Measurements from ENCODE around the gene OR8G5. TPM values are rescaled to one million over a fixed set of nuclear protein-coding genes. Genes with fewer than 3 reads are reported as not detected.

The OR8G5 gene, protein sequence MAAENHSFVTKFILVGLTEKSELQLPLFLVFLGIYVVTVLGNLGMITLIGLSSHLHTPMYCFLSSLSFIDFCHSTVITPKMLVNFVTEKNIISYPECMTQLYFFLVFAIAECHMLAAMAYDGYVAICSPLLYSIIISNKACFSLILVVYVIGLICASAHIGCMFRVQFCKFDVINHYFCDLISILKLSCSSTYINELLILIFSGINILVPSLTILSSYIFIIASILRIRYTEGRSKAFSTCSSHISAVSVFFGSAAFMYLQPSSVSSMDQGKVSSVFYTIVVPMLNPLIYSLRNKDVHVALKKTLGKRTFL
- not detected for total RNA-seq

- no peak for DNase-seq (ENCODE audit: low spot score in 2 of 2)
- H3K4me3 ChIP-seq (ENCODE audit: low read depth, poor library complexity, severe bottlenecking) = no peak within 1 kb of the TSS
- intact Hi-C loops (cut with DNase I; ENCODE audit: low total_unique reads) = no loop called here
- no peak for TF ChIP-seq POLR2A (IDR thresholded peaks at IDR 0.05)
- TF ChIP-seq CTCF (IDR thresholded peaks at IDR 0.05) = no peak
- 42 to 52% methylated on average over 4 of the region's 4 CpGs for WGBS, 2 donors
Measured at GRCh38 chr11:124256076-124256475, at the start of gene OR8G5. Gene OR8G5 (plus strand): TSS chr11:124256376. CDS start chr11:124264932, 8,556 bp downstream.

DNA sequence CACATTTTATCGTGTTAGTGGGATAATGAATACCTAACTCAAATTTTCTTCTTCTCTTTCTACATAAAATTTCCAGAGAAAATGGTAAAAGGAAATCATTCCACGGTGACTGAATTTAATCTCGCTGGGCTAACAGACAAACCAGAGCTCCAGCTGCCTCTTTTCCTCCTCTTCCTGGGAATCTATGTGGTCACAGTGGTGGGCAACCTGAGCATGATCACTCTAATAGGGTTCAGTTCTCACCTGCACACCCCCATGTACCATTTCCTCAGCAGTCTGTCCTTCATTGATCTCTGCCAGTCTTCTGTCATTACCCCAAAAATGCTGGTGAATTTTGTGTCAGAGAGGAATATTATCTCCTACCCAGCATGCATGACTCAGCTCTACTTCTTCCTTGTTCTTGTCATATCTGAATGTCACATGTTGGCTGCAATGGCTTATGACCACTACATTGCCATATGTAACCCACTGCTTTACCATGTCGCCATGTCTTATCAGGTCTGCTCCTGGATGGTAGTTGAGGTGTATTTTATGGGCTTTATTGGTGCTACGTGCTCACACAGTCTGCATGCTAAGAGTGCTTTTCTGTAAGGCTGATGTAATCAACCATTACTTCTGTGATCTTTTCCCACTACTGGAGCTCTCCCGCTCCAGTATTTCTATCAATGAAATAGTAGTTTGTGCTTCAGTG lies 48.9 kb upstream of the OR8G5 start:
- TF ChIP-seq POLR2A (IDR thresholded peaks at IDR 0.05) (no peak), CTCF (IDR thresholded peaks at IDR 0.05) (no peak)
- intact Hi-C loops (cut with DNase I; ENCODE audit: low total_unique reads) = no loop called here
- no peak overlapping the region for H3K4me3 ChIP-seq (ENCODE audit: low read depth, poor library complexity, severe bottlenecking)
- 83 to 87% methylated on average over 6 of the region's 6 CpGs for WGBS, 2 donors
- no peak for DNase-seq (ENCODE audit: low spot score in 2 of 2)

DNA sequence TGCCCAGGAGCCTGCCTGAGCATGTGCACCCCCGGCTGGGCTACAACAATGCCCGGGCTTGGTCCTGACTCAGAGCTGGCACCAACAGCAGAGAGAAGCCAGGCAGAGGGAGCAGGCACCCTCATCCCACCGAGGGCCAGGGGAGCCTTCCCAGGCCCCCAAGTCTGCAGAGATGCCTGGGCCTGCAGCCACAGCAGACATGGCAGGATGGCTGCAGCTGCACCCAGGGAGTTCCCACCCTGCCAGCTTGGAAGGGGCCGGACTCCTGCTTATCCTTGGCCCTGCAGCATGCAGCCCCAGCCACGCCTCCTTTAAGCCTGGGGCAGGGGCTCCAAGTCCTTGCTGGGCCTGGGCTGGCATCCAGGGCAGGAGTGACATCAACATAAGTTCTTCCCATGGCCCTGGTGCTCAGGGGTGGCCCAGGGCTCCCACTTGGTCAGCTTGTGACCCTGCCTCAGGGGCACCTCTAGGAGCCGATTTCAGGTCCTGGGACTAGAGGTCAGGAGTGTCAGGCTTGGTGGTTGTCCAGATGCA lies 46.3 kb upstream of the OR8G5 start:
- TF ChIP-seq POLR2A (IDR thresholded peaks at IDR 0.05) (no peak), CTCF (IDR thresholded peaks at IDR 0.05) (no peak)
- no peak overlapping the region for H3K4me3 ChIP-seq (ENCODE audit: low read depth, poor library complexity, severe bottlenecking)
- DNase-seq (ENCODE audit: low spot score in 2 of 2) = no peak
- 81 to 89% methylated on average over 4 to 6 of the region's 6 CpGs for WGBS, 2 donors
- intact Hi-C loops (cut with DNase I; ENCODE audit: low total_unique reads) = no loop called here

GRCh38 chr11:124210421-124210820 lies 45.8 kb upstream of the OR8G5 start:
- no peak overlapping the region for H3K4me3 ChIP-seq (ENCODE audit: low read depth, poor library complexity, severe bottlenecking)
- 100% methylated on average over 2 of the region's 5 CpGs for WGBS, 2 donors
- no peak for DNase-seq (ENCODE audit: low spot score in 2 of 2)
- intact Hi-C loops (cut with DNase I; ENCODE audit: low total_unique reads) = no loop called here
- TF ChIP-seq POLR2A (IDR thresholded peaks at IDR 0.05) (no peak), CTCF (IDR thresholded peaks at IDR 0.05) (no peak)

DNA sequence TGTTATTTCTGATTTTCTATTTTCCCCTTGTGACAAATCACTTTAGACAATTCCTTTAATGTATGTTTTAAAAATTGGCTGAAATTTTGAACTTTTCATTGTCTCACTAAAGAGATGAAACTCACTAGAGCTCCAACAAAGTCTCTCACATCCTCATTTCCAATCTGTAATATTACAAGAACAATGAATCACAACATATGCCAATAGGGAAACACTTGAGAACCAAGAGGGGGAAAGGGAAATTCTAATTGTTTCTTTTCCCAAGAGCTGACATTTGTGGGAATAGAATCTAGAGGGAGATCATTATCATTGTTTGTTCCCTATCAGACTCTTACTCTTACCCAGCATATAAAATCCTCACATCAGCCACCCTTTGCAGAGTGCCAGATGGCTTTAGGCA lies 44.9 kb upstream of the OR8G5 start:
- intact Hi-C loops (cut with DNase I; ENCODE audit: low total_unique reads) = no loop called here
- H3K4me3 ChIP-seq (ENCODE audit: low read depth, poor library complexity, severe bottlenecking) = no peak overlapping the region
- no peak for DNase-seq (ENCODE audit: low spot score in 2 of 2)
- TF ChIP-seq CTCF (IDR thresholded peaks at IDR 0.05) (no peak), POLR2A (IDR thresholded peaks at IDR 0.05) (no peak)

All from lower leg skin (tissue), 4 donors.